AG09319 (cell line): Measurements from ENCODE around the gene XXYLT1.

ENCODE experiments used
- DNase-seq: peaks from one replicate; pipeline ENCODE4 v3.0.0-alpha.2; 2010; ENCODE audit warnings: low read depth; ENCODE audit errors: extremely low read depth
- CTCF ChIP-seq: IDR thresholded peaks from 2 replicates; pipeline ENCODE4 v1.5.1; 2011; ENCODE audit warnings: low read depth, mild to moderate bottlenecking, inconsistent platforms, low read length, moderate library complexity

Gene XXYLT1

DNA sequence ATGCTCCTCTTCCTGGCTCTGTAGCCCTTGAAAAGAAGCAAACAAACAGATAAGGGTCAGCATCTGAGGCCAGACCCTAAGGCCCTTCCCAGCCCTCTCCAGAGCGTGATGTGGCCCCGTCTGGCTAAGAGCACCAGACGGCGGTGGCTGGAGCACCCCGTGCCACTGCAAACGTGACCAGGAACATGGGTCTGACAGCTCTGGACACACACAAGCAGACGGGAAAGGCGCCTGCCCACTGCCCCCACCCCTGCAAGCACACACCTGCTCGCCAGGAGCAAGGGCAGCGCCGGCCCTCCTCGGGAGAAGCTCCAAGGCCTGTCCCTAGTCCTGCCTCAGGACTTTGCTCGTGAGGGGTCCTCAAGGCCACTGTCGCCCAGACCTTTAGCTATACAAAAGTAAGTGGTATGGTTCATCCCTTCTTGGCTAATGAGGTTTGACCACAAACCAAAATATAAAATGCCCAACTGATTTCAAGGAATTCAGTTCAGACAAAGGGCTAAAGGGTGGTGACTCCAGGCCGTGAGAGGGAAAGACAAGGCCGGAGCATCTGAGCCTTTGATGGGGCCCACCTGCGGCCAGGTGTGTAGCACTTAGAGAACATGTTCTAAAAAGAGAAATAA is 90.4 kb downstream of the XXYLT1 start:
- TF ChIP-seq CTCF, result no peak
- DNase-seq, result no peak

DNA sequence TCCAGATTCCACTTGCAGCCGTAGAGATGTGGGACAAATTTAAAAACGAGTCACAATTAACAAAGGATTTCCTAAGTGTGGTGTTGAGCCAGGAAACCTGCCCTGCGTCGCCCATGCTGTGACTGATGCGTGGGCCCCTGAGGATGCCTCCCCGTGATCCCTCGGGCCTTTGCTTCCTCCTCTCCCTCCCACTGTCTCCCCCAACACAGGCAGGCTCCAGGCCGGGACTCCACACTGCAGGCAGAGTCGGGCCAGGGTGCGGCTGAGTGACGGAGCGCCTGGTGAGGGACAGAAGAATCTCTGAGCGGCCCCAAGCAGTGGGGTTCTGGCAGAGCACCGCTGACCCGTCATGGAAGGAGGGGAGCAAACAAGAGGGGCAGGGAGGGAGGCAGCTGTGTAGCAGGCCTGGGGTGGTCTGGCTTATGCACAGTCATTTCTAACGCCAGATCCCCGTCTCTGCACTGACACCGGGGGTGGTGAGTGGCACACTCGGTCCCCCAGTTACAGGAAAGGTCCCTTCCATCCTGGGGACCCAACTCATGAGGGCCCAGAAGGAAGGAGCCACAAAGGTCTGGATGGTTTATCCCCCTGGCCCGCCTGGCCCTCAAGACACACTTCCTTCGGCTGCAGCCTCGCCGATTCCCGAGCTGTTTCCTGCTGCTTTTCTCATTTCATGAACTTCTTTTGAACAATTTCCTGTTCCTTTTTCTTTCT is 91.0 kb downstream of the XXYLT1 start:
- no peak for TF ChIP-seq CTCF

GRCh38 chr3:195178124-195178910 is 92.6 kb downstream of the XXYLT1 start:
- no peak for TF ChIP-seq CTCF
- DNase-seq, result no peak

More for the DNA sequence above, 91.0 kb downstream of the XXYLT1 start:
- DNase-seq, result no peak

DNA sequence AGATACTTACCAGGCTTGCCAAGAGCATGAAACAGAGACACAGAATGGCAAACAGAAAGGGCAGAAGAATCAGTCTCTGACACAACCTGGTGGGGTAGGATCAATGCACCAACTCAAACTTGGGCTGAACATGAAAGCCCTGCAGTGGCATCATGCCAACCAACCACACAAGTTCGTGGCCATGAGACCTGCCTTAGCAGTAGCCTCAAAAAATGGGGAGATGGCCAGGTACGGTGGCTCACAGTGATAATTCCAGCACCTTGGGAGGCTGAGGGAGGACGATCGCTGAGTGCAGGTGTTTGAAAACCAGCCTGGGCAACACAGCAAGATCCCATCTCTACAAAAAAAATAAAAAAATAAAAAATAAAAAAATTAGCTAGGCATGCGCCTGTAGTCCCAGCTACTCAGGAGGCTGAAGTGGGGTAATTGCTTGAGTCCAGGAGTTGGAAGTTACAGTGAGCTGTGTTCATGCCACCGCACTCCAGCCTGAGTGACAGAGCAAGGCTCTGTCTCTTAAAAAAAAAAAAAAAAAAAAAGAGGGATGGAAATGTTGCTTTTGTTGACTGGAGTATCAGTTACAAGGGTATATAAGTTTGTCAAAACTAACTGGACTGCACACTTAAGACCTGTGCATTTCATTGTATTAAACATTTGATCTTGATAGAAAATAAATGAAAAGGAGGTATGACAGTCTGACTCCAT is 93.4 kb downstream of the XXYLT1 start:
- no peak for TF ChIP-seq CTCF
- DNase-seq, result no peak

GRCh38 chr3:195176776-195177175 is 94.2 kb downstream of the XXYLT1 start:
- no peak for TF ChIP-seq CTCF
- DNase-seq, result no peak

DNA sequence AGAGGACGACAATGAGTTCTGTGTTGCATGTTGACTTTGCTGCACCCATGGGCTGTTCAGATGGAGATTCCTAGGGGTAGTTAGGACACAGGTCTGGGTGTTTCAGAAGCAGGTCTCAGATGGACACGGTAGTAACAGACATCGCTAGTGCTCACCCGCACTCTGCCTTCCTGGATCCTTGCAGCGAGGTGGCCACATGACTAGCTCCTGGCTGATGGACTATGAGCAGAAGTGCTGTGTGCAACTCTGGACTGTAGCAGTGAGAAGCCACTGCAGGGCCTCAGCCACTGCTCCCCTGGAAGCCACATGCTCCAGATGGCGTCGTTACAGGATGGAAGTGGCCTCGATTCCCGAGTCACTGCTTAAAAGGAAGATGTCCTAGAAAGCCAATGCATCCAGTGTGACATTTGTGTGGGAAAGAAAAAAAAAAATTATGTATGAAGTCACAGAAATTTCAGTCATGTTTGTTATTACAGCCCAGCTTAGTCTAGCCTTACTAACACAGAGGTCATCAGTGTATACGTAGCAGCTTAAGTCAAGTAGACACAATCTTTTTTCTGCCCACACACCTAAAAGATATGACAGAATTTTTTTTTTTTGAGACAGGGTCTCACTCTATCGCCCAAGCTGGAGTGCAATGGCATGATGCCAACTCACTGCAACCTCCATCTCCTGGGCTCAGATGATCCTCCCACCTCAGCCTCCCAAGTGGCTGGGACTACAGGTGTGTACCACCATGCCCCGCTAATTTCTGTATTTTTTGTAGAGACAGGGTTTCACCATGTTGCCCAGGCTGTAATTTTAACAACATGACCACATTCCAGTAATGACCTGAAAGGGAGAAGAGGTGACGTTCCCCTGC is 95.3 kb downstream of the XXYLT1 start:
- TF ChIP-seq CTCF, result no peak
- no peak for DNase-seq
